ENCODE data around the gene TAF11L6.
"Not testable (repeated sequence)": the region's sequence is repeated elsewhere in the genome, so short reads cannot be mapped to it uniquely, and the experiment has no call there.

The TAF11L6 gene

GRCh38 chr5:17528369-17528768, at the start of gene TAF11L6:
TAF11L6 (plus strand) TSS chr5:17528669.
- not testable (repeated sequence) for DNase-seq (ENCODE audit: extremely low read depth, low read depth)

GRCh38 chr5:17481378-17481777, 47.1 kb upstream of the TAF11L6 start:
- DNase-seq (ENCODE audit: extremely low read depth, low read depth) = no peak
- no peak for TF ChIP-seq CTCF (IDR thresholded peaks at IDR 0.05; ENCODE audit: low read depth, low read length)

- no peak for DNase-seq (ENCODE audit: extremely low read depth, low read depth)
- TF ChIP-seq CTCF (IDR thresholded peaks at IDR 0.05; ENCODE audit: low read depth, low read length) = no peak
Observed at GRCh38 chr5:17482790-17483189, 45.7 kb upstream of the TAF11L6 start.

GRCh38 chr5:17486464-17487173, 41.9 kb upstream of the TAF11L6 start:
- DNase-seq (ENCODE audit: extremely low read depth, low read depth) = not testable (repeated sequence)

- no peak for DNase-seq (ENCODE audit: extremely low read depth, low read depth)
- TF ChIP-seq CTCF (IDR thresholded peaks at IDR 0.05; ENCODE audit: low read depth, low read length) = no peak
Observed at GRCh38 chr5:17487174-17487512, 41.3 kb upstream of the TAF11L6 start.

GRCh38 chr5:17491257-17491656, 37.2 kb upstream of the TAF11L6 start:
- DNase-seq (ENCODE audit: extremely low read depth, low read depth) = not testable (repeated sequence)

- no peak for TF ChIP-seq CTCF (IDR thresholded peaks at IDR 0.05; ENCODE audit: low read depth, low read length)
- DNase-seq (ENCODE audit: extremely low read depth, low read depth) = no peak
Observed at GRCh38 chr5:17492770-17493169, 35.7 kb upstream of the TAF11L6 start.

GRCh38 chr5:17497446-17497845, 31.0 kb upstream of the TAF11L6 start:
- no peak for DNase-seq (ENCODE audit: extremely low read depth, low read depth)
- TF ChIP-seq CTCF (IDR thresholded peaks at IDR 0.05; ENCODE audit: low read depth, low read length) = no peak

GRCh38 chr5:17497931-17498330, 30.5 kb upstream of the TAF11L6 start, which contains the start of gene TAF11L2:
TAF11L2 (plus strand) TSS chr5:17498231.
- not testable (repeated sequence) for DNase-seq (ENCODE audit: extremely low read depth, low read depth)
